H1 (cell line): ENCODE measurements around the gene FHL5. TPM values are rescaled to one million over a fixed set of nuclear protein-coding genes. Genes with fewer than 3 reads are reported as not detected.

Source experiments
- CTCF ChIA-PET: fragments of 300-600 bp; sonication (Branson Sonifier 250); formaldehyde crosslinking; loops from one replicate; lab custom pipeline; 2021; ENCODE audit not compliant: partially characterized antibody; lab: Charles Lee
- POLR2A ChIA-PET: fragments of 300-600 bp; sonication (Branson Sonifier 250); formaldehyde crosslinking; loops from one replicate; lab custom pipeline; 2021; ENCODE audit warnings: inconsistent platforms; ENCODE audit not compliant: partially characterized antibody; lab: Charles Lee
- DNase-seq, 2 experiments: peaks; one replicate each; pipeline versions ENCODE4 v3.0.0 to v3.0.0-alpha.2; 2010 to 2022; ENCODE audit warnings: low spot score in 2 of 2, low read depth in 1 of 2, mixed read lengths in 1 of 2
- FAIRE-seq: peaks from 2 replicates; lab custom pipeline; 2011; peaks lifted over from hg19 to GRCh38; lab: Jason Lieb, UNC
- H2AFZ ChIP-seq: 2 replicates; pipeline ENCODE4 v1.8.1; 2012; ENCODE audit warnings: low read length, inconsistent platforms
- H2AK5ac ChIP-seq: 2 replicates; pipeline ENCODE4 v1.6.1; 2013; ENCODE audit warnings: low read depth, low read length
- H2BK120ac ChIP-seq: replicated peaks from 2 replicates; pipeline ENCODE3; 2013; ENCODE audit warnings: low read depth, low read length, inconsistent platforms
- H2BK12ac ChIP-seq: 2 replicates; pipeline ENCODE4 v1.6.1; 2013; ENCODE audit warnings: low read depth, low read length
- H2BK15ac ChIP-seq: 2 replicates; pipeline ENCODE4 v1.6.1; 2013; ENCODE audit warnings: low read length
- H2BK20ac ChIP-seq: 2 replicates; pipeline ENCODE4 v1.6.1; 2013; ENCODE audit warnings: low read length
- H2BK5ac ChIP-seq: 2 replicates; pipeline ENCODE4 v1.6.1; 2013; ENCODE audit warnings: low read depth, low read length
- H3K14ac ChIP-seq: 2 replicates; pipeline ENCODE4 v1.6.1; 2013; ENCODE audit warnings: inconsistent platforms; ENCODE audit not compliant: insufficient read length
- H3K18ac ChIP-seq: 2 replicates; pipeline ENCODE4 v1.6.1; 2013; ENCODE audit warnings: low read length; ENCODE audit errors: extremely low read depth
- H3K23ac ChIP-seq: 2 replicates; pipeline ENCODE4 v1.6.1; 2013; ENCODE audit warnings: inconsistent platforms; ENCODE audit not compliant: insufficient read length
- H3K23me2 ChIP-seq: 2 replicates; pipeline ENCODE4 v1.6.1; 2013; ENCODE audit warnings: low read depth, low read length
- H3K27ac ChIP-seq: 2 replicates; pipeline ENCODE4 v1.6.1; 2011; ENCODE audit warnings: low read depth, low read length, inconsistent platforms
- H3K27me3 ChIP-seq, 4 experiments: replicated peaks in 1 of 4; 1 replicate in 1 of 4; 2 replicates in 3 of 4; pipeline versions ENCODE4 v1.6.1 to v1.8.1; 2011 to 2013; ENCODE audit warnings: low read length in 3 of 4, mild to moderate bottlenecking in 3 of 4, inconsistent platforms in 2 of 4, mixed read lengths in 2 of 4, moderate library complexity in 1 of 4; ENCODE audit not compliant: control insufficient read depth in 3 of 4, insufficient read depth in 3 of 4; ENCODE audit errors: extremely low read depth in 1 of 4
- H3K36me3 ChIP-seq, 4 experiments: 2 replicates each; pipeline versions ENCODE4 v1.6.1 to v1.8.1; 2011 to 2013; ENCODE audit warnings: mild to moderate bottlenecking in 4 of 4, low read length in 3 of 4, moderate library complexity in 2 of 4, control low read depth in 1 of 4, inconsistent platforms in 1 of 4; ENCODE audit not compliant: insufficient read depth in 4 of 4, control insufficient read depth in 2 of 4
- H3K4ac ChIP-seq: replicated peaks from 2 replicates; pipeline ENCODE3; 2013; ENCODE audit warnings: low read length, low read depth, mixed read lengths, inconsistent platforms; ENCODE audit not compliant: insufficient read length
- H3K4me1 ChIP-seq, 4 experiments: replicated peaks in 1 of 4; 1 replicate in 1 of 4; 2 replicates in 3 of 4; pipeline versions ENCODE4 v1.6.1 to v1.8.1; 2011 to 2013; ENCODE audit warnings: low read length in 3 of 4, inconsistent platforms in 2 of 4, mixed read lengths in 1 of 4; ENCODE audit not compliant: insufficient read depth in 4 of 4, control insufficient read depth in 3 of 4
- H3K4me2 ChIP-seq, 2 experiments: 2 replicates each; pipeline versions ENCODE4 v1.6.1 to v1.8.1; 2011 to 2013; ENCODE audit warnings: low read depth in 2 of 2, low read length in 2 of 2, control low read depth in 1 of 2, inconsistent platforms in 1 of 2, mild to moderate bottlenecking in 1 of 2; ENCODE audit not compliant: insufficient read depth in 1 of 2
- H3K4me3 ChIP-seq, 4 experiments: fragments of 200-600, 300-600 bp in 1 of 4; sonication (generic), shearing (Covaris generic), sonication (Bioruptor Twin) in 1 of 4; 2 replicates each; pipeline versions ENCODE4 v1.5.1 to v1.8.1; 2011 to 2016; ENCODE audit warnings: low read length in 4 of 4, low read depth in 3 of 4, control low read depth in 2 of 4, inconsistent platforms in 2 of 4, mild to moderate bottlenecking in 2 of 4, mixed read lengths in 1 of 4, moderate library complexity in 1 of 4; ENCODE audit not compliant: insufficient read depth in 2 of 4; ENCODE audit errors: extremely low read depth in 1 of 4
- H3K56ac ChIP-seq: replicated peaks from 2 replicates; pipeline ENCODE3; 2013; ENCODE audit warnings: low read depth, mild to moderate bottlenecking, mixed read lengths, low read length, inconsistent platforms; ENCODE audit not compliant: insufficient read length
- H3K79me1 ChIP-seq: 2 replicates; pipeline ENCODE4 v1.6.1; 2013; ENCODE audit warnings: low read depth, low read length, control low read depth
- H3K79me2 ChIP-seq, 2 experiments: 2 replicates each; pipeline versions ENCODE4 v1.6.1 to v1.8.1; 2012 to 2013; ENCODE audit warnings: low read length in 2 of 2, mild to moderate bottlenecking in 2 of 2, inconsistent platforms in 1 of 2; ENCODE audit not compliant: insufficient read depth in 2 of 2, control insufficient read depth in 1 of 2
- H3K9ac ChIP-seq, 4 experiments: replicated peaks in 1 of 4; 1 replicate in 1 of 4; 2 replicates in 3 of 4; pipeline versions ENCODE4 v1.6.1 to v1.8.1; 2011 to 2013; ENCODE audit warnings: low read depth in 3 of 4, low read length in 3 of 4, control low read depth in 2 of 4, mild to moderate bottlenecking in 2 of 4, moderate library complexity in 2 of 4, inconsistent platforms in 1 of 4; ENCODE audit errors: extremely low read depth in 1 of 4
- H3K9me3 ChIP-seq, 2 experiments: 2 replicates each; pipeline versions ENCODE4 v1.6.1 to v1.8.1; 2012 to 2013; ENCODE audit warnings: mild to moderate bottlenecking in 2 of 2, moderate library complexity in 2 of 2, control low read depth in 1 of 2, inconsistent platforms in 1 of 2, low read depth in 1 of 2, low read length in 1 of 2, mixed read lengths in 1 of 2; ENCODE audit not compliant: insufficient read depth in 2 of 2
- H4K20me1 ChIP-seq, 2 experiments: replicated peaks in 1 of 2; 2 replicates each; pipeline versions ENCODE3 to v1.8.1; 2011 to 2013; ENCODE audit warnings: inconsistent platforms in 2 of 2, low read length in 2 of 2, mild to moderate bottlenecking in 1 of 2; ENCODE audit not compliant: insufficient read depth in 2 of 2, control insufficient read depth in 1 of 2
- H4K5ac ChIP-seq: 2 replicates; pipeline ENCODE4 v1.6.1; 2013; ENCODE audit warnings: low read length, low read depth, mixed read lengths, inconsistent platforms; ENCODE audit not compliant: insufficient read length
- H4K8ac ChIP-seq: 2 replicates; pipeline ENCODE4 v1.8.0; 2013; ENCODE audit warnings: mild to moderate bottlenecking, moderate library complexity, low read length, inconsistent platforms; ENCODE audit not compliant: insufficient read depth; ENCODE audit errors: extremely low read depth
- H4K91ac ChIP-seq: replicated peaks from 2 replicates; pipeline ENCODE3; 2013; ENCODE audit warnings: low read length, mixed read lengths, inconsistent platforms; ENCODE audit not compliant: insufficient read length
- GABPA ChIP-seq: IDR thresholded peaks from 2 replicates; pipeline ENCODE4 v1.6.1; 2011; ENCODE audit warnings: mild to moderate bottlenecking, low read length, moderate library complexity, borderline replicate concordance; ENCODE audit not compliant: insufficient read depth
- GTF2F1 ChIP-seq: IDR thresholded peaks from 2 replicates; pipeline ENCODE4 v1.6.1; 2012; ENCODE audit warnings: low read depth, low read length, improper control_type of control experiment, borderline replicate concordance
- HDAC6 ChIP-seq: IDR thresholded peaks from one replicate; pipeline ENCODE4 v1.7.1; 2012; ENCODE audit warnings: low read depth, mild to moderate bottlenecking, inconsistent platforms, low read length, moderate library complexity
- KDM4A ChIP-seq: IDR thresholded peaks from one replicate; pipeline ENCODE4 v1.7.1; 2012; ENCODE audit warnings: low read depth, mild to moderate bottlenecking, moderate library complexity, low read length, inconsistent platforms; ENCODE audit not compliant: severe bottlenecking
- KDM5A ChIP-seq: fragments of 200-600 bp; IDR thresholded peaks from 2 replicates; pipeline ENCODE4 v1.7.1; 2012; ENCODE audit warnings: mild to moderate bottlenecking, low read length, inconsistent platforms, mixed read lengths
- POLR2A ChIP-seq, 2 experiments: IDR thresholded peaks; 1 replicate in 1 of 2; 2 replicates in 1 of 2; pipeline ENCODE4 v1.6.1; 2011; ENCODE audit warnings: low read depth in 2 of 2, low read length in 2 of 2, mild to moderate bottlenecking in 2 of 2; ENCODE audit errors: control extremely low read depth in 1 of 2
- RFX5 ChIP-seq: IDR thresholded peaks from 2 replicates; pipeline ENCODE4 v1.6.1; 2011; ENCODE audit warnings: low read depth, low read length, improper control_type of control experiment, borderline replicate concordance
- SIX5 ChIP-seq: IDR thresholded peaks from 2 replicates; pipeline ENCODE4 v1.6.1; 2011; ENCODE audit warnings: mild to moderate bottlenecking, low read depth, low read length
- SP1 ChIP-seq: IDR thresholded peaks from 2 replicates; pipeline ENCODE4 v1.6.1; 2011; ENCODE audit warnings: low read depth, low read length
- SRF ChIP-seq: IDR thresholded peaks from 2 replicates; pipeline ENCODE4 v1.6.1; 2011; ENCODE audit warnings: mild to moderate bottlenecking, low read depth, low read length, moderate library complexity
- TAF1 ChIP-seq: IDR thresholded peaks from 2 replicates; pipeline ENCODE4 v1.6.1; 2011; ENCODE audit warnings: mild to moderate bottlenecking, low read depth, low read length
- WGBS, 2 experiments: shearing (Covaris generic) in 1 of 2; methylation state at CpG; one replicate each; pipeline versions ENCODE4 v1.1.6 to v1.1.7; 2013 to 2015; ENCODE audit warnings: low lambda C conversion rate in 2 of 2, mixed read lengths in 2 of 2, inconsistent platforms in 1 of 2, low coverage in 1 of 2, missing lambda C conversion rate in 1 of 2; ENCODE audit not compliant: insufficient replicate concordance in 2 of 2, insufficient coverage in 1 of 2, insufficient read length in 1 of 2; ENCODE audit errors: extremely low coverage in 1 of 2, missing lambda C conversion rate in 1 of 2; 5-methylcytosine and 5-hydroxymethylcytosine counted together
- polyA plus RNA-seq, 7 experiments: library from polyadenylated mRNA; depleted of rRNA in 3 of 7; stranded (reverse) in 5 of 7; unstranded in 2 of 7; fragments of >200 nt in 5 of 7; fragments of 200-250 nt in 2 of 7; gene quantifications; 1 replicate in 5 of 7; 2 replicates in 1 of 7; 4 replicates in 1 of 7; pipeline versions ENCODE4 v1.2.1 to v1.2.3, GENCODE V29; 2011 to 2013; ENCODE audit warnings: missing spikeins in 2 of 7, mixed read lengths in 2 of 7
- total RNA-seq: library from RNA; stranded (reverse); fragmentation: NEBNext Ultra II Directional; extraction: Animal tissue kit (Norgen Biotek cat#: 25700); gene quantifications from 2 replicates; pipeline ENCODE4 v1.2.1, GENCODE V29; 2021
- TF ChIP-seq, protein P1 (sequence below): IDR thresholded peaks from 2 replicates; pipeline ENCODE4 v1.6.1; 2012; ENCODE audit warnings: inconsistent platforms
- TF ChIP-seq, protein P2 (sequence below): IDR thresholded peaks from 2 replicates; pipeline ENCODE4 v1.6.1; 2012; ENCODE audit warnings: low read length, inconsistent platforms

The FHL5 gene
- total and polyA plus RNA-seq, 2 of the 8 experiments (the other 6 are each of a cell fraction or from before 2014, with no cell fraction given) = not detected

DNA sequence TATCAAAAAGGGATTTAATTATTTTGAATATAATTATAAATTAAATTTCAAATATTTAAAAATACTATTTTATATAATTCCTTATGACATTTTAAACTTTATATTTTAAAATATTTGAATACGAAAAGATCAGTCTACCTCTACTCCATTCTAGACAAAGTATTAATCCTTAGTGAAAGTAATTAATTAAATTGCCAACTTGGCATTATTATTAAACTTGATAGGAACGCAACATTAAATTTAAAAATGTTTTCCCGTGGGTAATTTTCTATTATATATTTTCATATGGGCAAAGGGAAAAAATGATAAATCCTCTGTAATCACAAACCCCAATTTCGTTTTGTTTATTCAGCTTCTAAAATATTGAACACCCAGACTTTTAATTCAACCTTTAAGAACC lies 8.4 kb upstream of the FHL5 start:
- Histone ChIP-seq H4K20me1 (no peaks in the 10 kb centered on the region), H4K8ac (no peak overlapping the region), H2AFZ (no peak overlapping the region), H3K23ac (no peak overlapping the region), H3K79me1 (no peaks in the 10 kb centered on the region), H4K5ac (no peak overlapping the region), H4K91ac (no peak overlapping the region), H3K18ac (no peak overlapping the region), H3K4me2 (no peak overlapping the region), H3K9ac (no peak overlapping the region), H3K14ac (no peak overlapping the region), H3K4me3 (no peak overlapping the region), H3K4ac (no peak overlapping the region), H3K27ac (no peak overlapping the region), H2BK5ac (no peak overlapping the region), H2BK120ac (no peak overlapping the region), H2BK20ac (no peak overlapping the region), H2BK12ac (no peak overlapping the region), H2BK15ac (no peak overlapping the region), H3K36me3 (peaks cover 7 to 37% (median 13%) of the 10 kb centered on the region in 4 experiments; a peak in 7 of 8 replicates), H2AK5ac (no peak overlapping the region), H3K27me3 (no peaks in the 10 kb centered on the region), H3K56ac (no peak overlapping the region), H3K79me2 (no peaks in the 10 kb centered on the region), H3K4me1 (no peaks in the 10 kb centered on the region), H3K23me2 (no peaks in the 10 kb centered on the region), H3K9me3 (no peaks in the 10 kb centered on the region)
- ChIA-PET CTCF (no interaction called here), POLR2A (no interaction called here)
- 91% methylated on average over 4 of the region's 4 CpGs; no CpG with 5 or more reads in 1 of the 2 experiments for WGBS, 2 experiments
- TF ChIP-seq, protein P1, sequence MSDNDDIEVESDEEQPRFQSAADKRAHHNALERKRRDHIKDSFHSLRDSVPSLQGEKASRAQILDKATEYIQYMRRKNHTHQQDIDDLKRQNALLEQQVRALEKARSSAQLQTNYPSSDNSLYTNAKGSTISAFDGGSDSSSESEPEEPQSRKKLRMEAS = no peak
- TF ChIP-seq RFX5 = no peak
- TF ChIP-seq GTF2F1 = no peak
- TF ChIP-seq POLR2A (IDR thresholded peaks at IDR 0.05; ENCODE audit: control extremely low read depth in 1 of 2, low read depth in 2 of 2, low read length in 2 of 2) = no peak
- TF ChIP-seq, protein P2, sequence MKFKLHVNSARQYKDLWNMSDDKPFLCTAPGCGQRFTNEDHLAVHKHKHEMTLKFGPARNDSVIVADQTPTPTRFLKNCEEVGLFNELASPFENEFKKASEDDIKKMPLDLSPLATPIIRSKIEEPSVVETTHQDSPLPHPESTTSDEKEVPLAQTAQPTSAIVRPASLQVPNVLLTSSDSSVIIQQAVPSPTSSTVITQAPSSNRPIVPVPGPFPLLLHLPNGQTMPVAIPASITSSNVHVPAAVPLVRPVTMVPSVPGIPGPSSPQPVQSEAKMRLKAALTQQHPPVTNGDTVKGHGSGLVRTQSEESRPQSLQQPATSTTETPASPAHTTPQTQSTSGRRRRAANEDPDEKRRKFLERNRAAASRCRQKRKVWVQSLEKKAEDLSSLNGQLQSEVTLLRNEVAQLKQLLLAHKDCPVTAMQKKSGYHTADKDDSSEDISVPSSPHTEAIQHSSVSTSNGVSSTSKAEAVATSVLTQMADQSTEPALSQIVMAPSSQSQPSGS = no peak
- no peak for TF ChIP-seq SIX5
- TF ChIP-seq KDM4A = no peak
- no peak for TF ChIP-seq SRF
- TF ChIP-seq KDM5A = no peak
- no peak for TF ChIP-seq TAF1
- no peak for TF ChIP-seq SP1
- no peak for TF ChIP-seq GABPA
- no peak for TF ChIP-seq HDAC6
- FAIRE-seq (no peak), DNase-seq (no peak)
